Right lobe of liver (tissue), 4 donors: ENCODE measurements around the gene SLC25A13.

ENCODE experiments used
- POLR2A ChIP-seq: fragments of 450-650 bp; IDR thresholded peaks from one replicate; pipeline ENCODE4 v1.6.1; 2017; ENCODE audit warnings: antibody characterized with exemption, mild to moderate bottlenecking
- TF ChIP-seq, protein P1 (sequence below), 4 donors: fragments of 200-600 bp in 3 of 4; fragments of 450-650 bp in 1 of 4; IDR thresholded peaks; one replicate each; pipeline versions ENCODE4 v1.5.1 to v1.8.0; 2016 to 2022; ENCODE audit warnings: antibody characterized with exemption in 4 of 4, mild to moderate bottlenecking in 2 of 4
- donor health status: DM: no; HTN: no; CAD: no.
- donor health status: DM: no; HTN: no; CAD: no.
- donor health status: DM: no; HTN: yes; CAD: no.

- TF ChIP-seq, protein P1, sequence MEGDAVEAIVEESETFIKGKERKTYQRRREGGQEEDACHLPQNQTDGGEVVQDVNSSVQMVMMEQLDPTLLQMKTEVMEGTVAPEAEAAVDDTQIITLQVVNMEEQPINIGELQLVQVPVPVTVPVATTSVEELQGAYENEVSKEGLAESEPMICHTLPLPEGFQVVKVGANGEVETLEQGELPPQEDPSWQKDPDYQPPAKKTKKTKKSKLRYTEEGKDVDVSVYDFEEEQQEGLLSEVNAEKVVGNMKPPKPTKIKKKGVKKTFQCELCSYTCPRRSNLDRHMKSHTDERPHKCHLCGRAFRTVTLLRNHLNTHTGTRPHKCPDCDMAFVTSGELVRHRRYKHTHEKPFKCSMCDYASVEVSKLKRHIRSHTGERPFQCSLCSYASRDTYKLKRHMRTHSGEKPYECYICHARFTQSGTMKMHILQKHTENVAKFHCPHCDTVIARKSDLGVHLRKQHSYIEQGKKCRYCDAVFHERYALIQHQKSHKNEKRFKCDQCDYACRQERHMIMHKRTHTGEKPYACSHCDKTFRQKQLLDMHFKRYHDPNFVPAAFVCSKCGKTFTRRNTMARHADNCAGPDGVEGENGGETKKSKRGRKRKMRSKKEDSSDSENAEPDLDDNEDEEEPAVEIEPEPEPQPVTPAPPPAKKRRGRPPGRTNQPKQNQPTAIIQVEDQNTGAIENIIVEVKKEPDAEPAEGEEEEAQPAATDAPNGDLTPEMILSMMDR (IDR thresholded peaks at IDR 0.05) = no peak
- TF ChIP-seq POLR2A = no peak
Observed at GRCh38 chr7:96121752-96122151, 200.1 kb downstream of the SLC25A13 start.
